Activated CD4-positive, alpha-beta T cell treated with anti-CD3 and anti-CD28 coated beads, Interleukin-2, amount 50 U/mL, for 48 hours (primary cell): ENCODE results near the gene KCNH4.

ENCODE experiments used
- DNase-seq, 2 experiments: peaks; one replicate each; pipeline ENCODE4 v3.0.0-alpha.2; 2020

The KCNH4 gene

DNA sequence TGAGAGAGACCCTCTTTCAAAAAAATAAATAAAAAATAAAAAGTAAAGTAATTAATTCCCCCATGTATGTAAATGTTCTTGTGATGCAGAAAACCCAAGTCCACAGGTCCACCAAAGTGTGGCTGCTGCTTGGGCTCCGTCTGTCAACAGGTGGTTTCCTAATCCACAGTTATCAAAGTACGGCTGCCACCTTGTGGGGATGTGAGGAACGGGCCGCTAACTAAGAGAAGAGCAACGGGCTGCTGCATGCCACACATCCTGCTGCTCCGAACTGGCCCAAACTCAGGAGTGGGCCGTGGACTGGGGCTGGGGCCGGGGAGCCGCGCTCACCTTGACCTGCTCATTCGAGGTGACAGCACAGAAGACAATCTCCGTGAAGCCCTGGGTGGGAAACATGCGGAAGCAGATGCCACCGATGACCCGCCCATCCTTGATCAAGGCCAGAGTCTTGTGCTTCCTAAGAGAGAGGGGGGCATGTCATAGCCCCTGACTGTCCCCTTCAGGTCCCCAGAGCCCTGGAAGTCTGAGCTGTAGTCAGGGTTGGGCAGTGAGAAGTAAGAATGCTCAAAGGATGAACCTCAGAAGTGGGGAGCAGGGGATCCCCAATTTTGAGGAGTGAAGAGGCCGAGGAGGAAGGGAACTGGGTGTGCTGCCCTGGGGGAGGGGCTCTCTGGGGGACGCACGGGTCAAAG lies 64.1 kb downstream of the KCNH4 start:
- peak; percentile 83 to 86 for DNase-seq

GRCh38 chr17:42114118-42114517 lies 66.8 kb downstream of the KCNH4 start:
- no peak for DNase-seq

DNA sequence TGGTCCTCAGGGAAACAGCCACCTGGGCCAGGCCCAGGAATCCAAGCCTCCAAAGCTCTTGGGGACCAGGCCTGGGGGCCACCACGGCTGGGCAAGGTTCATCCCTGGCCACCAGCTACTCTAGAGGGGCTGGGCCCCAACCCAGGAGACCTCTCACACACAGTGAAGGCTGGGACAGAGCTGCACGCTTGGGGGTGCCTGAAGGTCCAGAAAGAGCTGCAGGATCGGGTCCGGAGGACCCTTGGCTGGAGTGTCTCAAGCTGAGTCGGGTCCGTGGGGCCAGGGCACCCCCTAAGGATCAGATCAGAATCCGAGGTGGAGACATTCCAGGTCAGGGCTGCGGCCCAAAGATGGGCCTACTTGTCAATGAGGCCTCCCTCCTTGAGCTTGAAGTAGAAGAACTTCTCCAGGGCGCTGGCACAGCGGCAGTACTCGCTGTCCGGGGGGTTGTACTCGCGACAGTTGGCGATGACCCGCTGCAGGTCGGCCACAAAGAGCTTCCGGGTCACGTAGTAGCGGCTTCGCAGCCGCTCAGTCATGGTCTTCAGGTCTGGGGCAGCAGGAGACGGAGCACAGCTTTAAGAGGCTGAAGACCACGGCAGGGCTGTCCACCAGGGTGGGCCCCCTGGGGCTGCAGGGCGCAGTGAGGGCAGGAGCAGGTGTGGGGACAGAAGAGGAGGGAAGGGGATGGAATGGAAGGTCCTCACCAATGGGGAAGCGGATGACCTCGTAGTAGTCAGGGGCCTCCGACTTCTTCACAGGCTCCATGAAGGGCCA lies 67.5 kb downstream of the KCNH4 start:
- DNase-seq: no peak

GRCh38 chr17:42112552-42113176 lies 68.3 kb downstream of the KCNH4 start, which contains the start of gene DHX58:
Gene DHX58, minus strand, starts transcription at chr17:42112714. Its CDS starts 822 bp downstream, at chr17:42111892.
- DNase-seq: peak; percentile 77 to 83

DNA sequence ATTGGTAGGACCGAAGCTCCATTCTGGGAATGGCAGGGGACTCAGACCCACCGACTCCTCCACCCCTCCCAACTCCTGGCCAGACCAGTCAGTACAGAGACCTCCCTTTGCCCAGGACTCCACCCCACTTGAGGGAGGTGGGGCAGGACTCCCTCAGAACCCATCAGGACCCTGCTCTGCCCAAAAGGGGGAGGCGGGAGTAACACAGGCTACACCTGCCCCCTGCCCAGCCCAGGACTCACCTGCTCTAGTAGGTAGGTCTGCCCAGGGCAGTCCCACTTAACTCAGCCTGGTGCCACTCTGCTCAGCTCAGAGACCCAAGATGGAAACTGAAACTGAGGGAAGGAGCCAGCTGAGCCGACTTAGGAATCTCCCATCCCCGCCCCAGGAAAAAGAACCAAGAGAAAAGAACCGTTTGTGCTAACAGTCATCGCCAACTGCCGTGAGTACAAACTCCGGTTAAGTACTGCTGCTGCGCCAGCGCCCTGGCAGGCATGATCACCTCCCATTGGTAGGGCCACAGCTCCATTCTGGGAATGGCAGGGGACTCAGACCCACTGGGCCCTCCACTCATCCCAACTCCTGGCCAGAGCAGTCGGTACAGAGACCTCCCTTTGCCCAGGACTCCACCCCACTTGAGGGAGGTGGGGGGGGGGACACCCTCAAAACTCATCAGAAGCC lies 68.9 kb downstream of the KCNH4 start:
- DNase-seq: peak; percentile 34 to 43

GRCh38 chr17:42111265-42111636 lies 69.7 kb downstream of the KCNH4 start:
- DNase-seq: no peak

DNA sequence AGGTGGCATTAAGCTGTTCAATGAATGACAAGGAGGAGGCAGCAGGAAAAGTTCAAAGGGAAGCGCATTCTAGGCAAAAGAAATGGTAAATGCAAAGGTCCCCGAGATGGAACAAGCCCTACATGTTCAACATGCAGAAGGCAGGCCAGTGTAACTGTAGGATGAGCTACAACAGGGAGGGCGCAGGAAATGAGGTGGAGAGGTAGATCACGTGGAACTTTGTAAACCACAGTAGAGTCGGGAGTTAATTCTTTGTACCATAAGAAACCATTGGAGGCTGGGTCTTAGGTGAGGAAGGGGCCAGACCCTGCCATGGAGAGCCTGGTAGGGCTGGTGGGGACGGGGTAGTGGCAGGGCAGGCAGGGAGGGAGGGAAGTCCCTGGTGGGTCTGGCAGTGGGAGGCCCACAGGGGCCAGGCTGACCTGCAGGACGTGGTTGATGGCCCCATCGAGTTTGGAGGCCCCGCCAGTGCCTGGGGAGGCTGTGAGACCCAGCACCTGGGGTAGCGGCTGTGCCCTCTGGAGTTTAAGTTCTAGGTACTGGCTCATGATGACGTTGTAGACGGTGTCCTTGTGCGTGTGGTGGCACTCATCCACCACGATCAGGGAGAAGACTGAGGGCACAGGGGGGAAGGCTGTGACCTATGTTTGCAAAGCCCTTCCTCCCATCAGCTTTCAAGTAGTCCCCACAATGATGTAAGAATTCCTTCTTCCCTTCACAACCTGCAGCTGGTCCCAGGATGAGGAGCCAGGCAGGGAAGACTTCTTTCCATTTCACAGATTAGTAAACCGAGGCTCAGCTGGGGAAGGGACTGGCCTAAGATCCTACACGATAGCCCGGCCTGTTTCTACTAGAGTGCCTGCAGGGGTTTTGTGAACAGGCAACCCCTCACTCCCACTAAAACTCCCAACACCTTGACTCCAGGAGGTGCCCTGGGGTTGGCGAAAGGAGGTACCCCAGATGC lies 70.4 kb downstream of the KCNH4 start:
- no peak for DNase-seq

DNA sequence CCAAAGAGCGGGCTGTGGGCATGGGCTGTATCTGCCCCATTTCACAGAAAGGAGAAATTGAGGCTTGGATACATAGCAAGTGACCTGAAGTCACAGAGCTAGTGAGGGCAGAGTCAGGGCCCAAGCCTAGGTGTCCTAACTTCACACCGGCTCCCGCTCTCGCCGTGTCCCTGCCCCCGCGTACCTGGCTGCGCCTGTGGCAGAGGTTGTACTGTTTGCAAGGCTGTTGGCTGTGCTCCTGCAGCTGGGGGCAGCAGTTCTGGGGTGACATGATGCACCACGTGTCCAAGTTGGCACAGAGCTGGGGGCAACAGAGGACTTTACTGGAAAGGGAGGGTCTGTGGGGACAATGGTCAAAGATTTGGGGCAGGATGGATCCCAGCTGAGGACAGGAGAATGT lies 71.9 kb downstream of the KCNH4 start:
- DNase-seq: no peak

- peak; percentile 94 to 95 for DNase-seq
These were observed 73.1 kb downstream of the KCNH4 start for GRCh38 chr17:42107597-42108576.

GRCh38 chr17:42107124-42107523 lies 73.8 kb downstream of the KCNH4 start:
- DNase-seq: no peak
